GM10266 (cell line): ENCODE data around the gene MAP3K1.
A peak's percentile ranks its signal among the peaks of the same experiment; 100 is the strongest.

Source experiments
- DNase-seq: peaks from one replicate; pipeline ENCODE4 v3.0.0; 2012; ENCODE audit errors: extremely low spot score
- TF ChIP-seq, protein P1 (sequence below): IDR thresholded peaks from 2 replicates; pipeline ENCODE4 v1.5.1; 2012; ENCODE audit warnings: mild to moderate bottlenecking, low read depth; ENCODE audit not compliant: control insufficient read depth, insufficient read depth; ENCODE audit errors: missing control alignments

The MAP3K1 gene

DNA sequence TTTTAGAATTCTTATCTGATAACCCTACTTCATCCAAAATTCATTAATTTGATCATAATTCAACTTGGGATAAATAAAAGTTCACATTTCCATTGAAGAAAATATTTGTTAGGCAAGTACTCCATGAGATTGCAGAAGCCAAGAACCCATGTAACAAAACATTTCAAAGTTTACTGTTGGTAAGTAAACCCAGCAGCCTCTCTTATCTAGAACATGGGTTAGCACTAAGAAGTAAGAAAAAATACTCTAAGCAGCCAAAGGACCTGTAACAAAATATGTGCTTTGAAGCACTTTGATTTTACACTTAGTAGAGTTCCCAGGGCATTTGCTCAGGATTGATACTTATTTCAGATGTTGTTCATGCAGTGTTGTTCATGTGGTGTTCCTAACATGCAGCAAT lies 8.7 kb downstream of the MAP3K1 start:
- DNase-seq, result no peak
- TF ChIP-seq, protein P1, sequence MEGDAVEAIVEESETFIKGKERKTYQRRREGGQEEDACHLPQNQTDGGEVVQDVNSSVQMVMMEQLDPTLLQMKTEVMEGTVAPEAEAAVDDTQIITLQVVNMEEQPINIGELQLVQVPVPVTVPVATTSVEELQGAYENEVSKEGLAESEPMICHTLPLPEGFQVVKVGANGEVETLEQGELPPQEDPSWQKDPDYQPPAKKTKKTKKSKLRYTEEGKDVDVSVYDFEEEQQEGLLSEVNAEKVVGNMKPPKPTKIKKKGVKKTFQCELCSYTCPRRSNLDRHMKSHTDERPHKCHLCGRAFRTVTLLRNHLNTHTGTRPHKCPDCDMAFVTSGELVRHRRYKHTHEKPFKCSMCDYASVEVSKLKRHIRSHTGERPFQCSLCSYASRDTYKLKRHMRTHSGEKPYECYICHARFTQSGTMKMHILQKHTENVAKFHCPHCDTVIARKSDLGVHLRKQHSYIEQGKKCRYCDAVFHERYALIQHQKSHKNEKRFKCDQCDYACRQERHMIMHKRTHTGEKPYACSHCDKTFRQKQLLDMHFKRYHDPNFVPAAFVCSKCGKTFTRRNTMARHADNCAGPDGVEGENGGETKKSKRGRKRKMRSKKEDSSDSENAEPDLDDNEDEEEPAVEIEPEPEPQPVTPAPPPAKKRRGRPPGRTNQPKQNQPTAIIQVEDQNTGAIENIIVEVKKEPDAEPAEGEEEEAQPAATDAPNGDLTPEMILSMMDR, result no peak

GRCh38 chr5:56825222-56825824 lies 10.0 kb downstream of the MAP3K1 start:
- DNase-seq, result no peak
- TF ChIP-seq, protein P1, result no peak

DNA sequence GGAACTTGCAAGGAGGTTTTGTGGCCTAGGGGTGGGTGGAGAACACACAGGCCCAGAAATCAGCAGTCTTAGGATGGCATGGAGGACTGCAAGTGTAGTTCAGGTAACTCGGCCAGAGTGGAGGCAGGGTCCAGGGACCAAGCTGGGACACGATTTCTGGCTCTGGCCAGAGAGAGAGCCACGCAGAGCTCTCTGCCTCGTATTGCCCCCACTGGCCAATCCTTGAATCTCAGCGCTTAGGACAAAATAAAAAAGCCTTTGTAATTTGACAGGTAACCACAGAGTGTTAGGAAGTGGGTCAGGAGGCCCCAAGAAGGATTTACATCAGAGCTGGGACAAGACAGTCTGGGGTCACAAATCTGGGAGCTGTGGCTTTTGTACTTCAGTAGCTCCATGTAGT lies 11.7 kb downstream of the MAP3K1 start:
- TF ChIP-seq, protein P1, result peak; percentile 23

DNA sequence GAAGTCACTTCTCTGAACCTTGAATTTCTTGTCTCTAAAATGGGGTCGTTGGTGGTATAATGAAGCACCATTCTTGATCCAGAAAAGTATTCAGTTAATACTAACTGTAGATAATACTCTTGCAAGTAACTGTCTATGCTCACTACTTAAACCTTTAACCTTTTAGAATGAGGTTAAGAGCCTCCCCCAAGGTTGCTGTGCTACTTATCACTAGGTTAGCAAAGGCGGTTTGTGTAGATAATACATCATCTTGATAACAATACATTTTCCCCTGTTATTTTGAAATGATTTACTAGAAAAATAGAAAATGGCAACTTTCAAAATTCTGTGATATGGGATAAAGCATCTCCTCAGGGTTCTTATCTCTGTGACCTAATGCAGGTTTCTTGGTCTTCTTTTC lies 12.6 kb downstream of the MAP3K1 start:
- no peak for DNase-seq
- TF ChIP-seq, protein P1, result no peak

More for the DNA sequence above, 11.7 kb downstream of the MAP3K1 start:
- no peak for DNase-seq

- TF ChIP-seq, protein P1, result no peak
- DNase-seq, result no peak
Measured at GRCh38 chr5:56829137-56829908, 14.0 kb downstream of the MAP3K1 start.

DNA sequence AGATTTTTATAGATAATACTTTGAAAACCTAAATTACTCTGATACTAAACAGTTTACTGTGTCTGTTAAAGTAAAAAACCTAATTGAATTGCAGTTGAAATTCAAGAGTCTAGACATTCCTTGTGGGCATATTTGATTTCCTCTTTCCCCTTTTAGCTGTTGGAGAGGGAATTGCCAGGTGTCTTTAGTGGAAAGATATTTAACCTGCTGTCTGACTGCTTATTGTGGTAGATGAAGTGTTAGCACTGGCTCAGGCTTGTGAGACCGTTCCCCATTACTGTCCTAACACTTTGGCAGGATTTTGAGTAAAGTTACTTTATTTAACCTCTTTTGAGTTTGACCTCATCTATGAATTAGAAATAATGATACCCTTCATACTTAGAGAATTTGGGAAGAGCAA lies 16.4 kb downstream of the MAP3K1 start:
- TF ChIP-seq, protein P1, result no peak
- no peak for DNase-seq

- DNase-seq, result no peak
- TF ChIP-seq, protein P1, result no peak
Measured at GRCh38 chr5:56833325-56833724, 18.0 kb downstream of the MAP3K1 start.
